ENCODE data around the gene PRPF31. TPM values are rescaled to one million over a fixed set of nuclear protein-coding genes. Genes with fewer than 3 reads are reported as not detected.

PRPF31 gene
- total RNA-seq, 5 donors from 2014 or later (not counting 1 experiment from before 2014, with no cell fraction given) = 56.3 to 75.3 (median 69.8) TPM

GRCh38 chr19:54179262-54179852, 63.8 kb downstream of the PRPF31 start:
- 100% methylated on average over 1 of the region's 10 CpGs for WGBS (ENCODE audit: insufficient coverage)

GRCh38 chr19:54179921-54180461, 64.4 kb downstream of the PRPF31 start:
- no peak overlapping the region for H3K4me3 ChIP-seq (ENCODE audit: control insufficient read depth in 1 of 2, extremely low read depth in 1 of 2, low read length in 1 of 2)
- no peaks in the 10 kb centered on the region for H3K4me1 ChIP-seq (ENCODE audit: control insufficient read depth in 1 of 2, extremely low read depth in 1 of 2, insufficient read depth in 2 of 2, low read length in 2 of 2)
- POLR2A ChIA-PET = no interaction called here
- no peak overlapping the region for H3K4me3 Mint-ChIP-seq
- no peaks in the 10 kb centered on the region for H3K9me3 Mint-ChIP-seq
- WGBS (ENCODE audit: insufficient coverage) = 78% methylated on average over 6 of the region's 10 CpGs
- H3K27me3 ChIP-seq (replicated peaks in 1 of 2; ENCODE audit: control insufficient read depth in 2 of 2, extremely low read depth in 1 of 2, insufficient read depth in 2 of 2, low read length in 1 of 2) = no peaks in the 10 kb centered on the region
- CTCF ChIA-PET = interaction anchor here in 1 of 2 donors (0.6 kb wide), 1 partner anchor 161 kb away, joined by 3 read pairs; no protein-coding TSS in a partner anchor
- H3K36me3 ChIP-seq (ENCODE audit: control insufficient read depth in 2 of 2, extremely low read depth in 1 of 2, insufficient read depth in 1 of 2, low read length in 1 of 2) = peaks cover 0 to 8% of the 10 kb centered on the region in 2 donors
- no peak for DNase-seq
- peaks cover 17% of the 10 kb centered on the region for H3K36me3 Mint-ChIP-seq
- no peaks in the 10 kb centered on the region for H3K27me3 Mint-ChIP-seq
- no peaks in the 10 kb centered on the region for H3K4me1 Mint-ChIP-seq
- H3K27ac ChIP-seq (ENCODE audit: low read length) = no peak overlapping the region
- H3K9me3 ChIP-seq = no peaks in the 10 kb centered on the region
- ATAC-seq (replicated peaks in 1 of 4) = no peak
- no peak overlapping the region for H3K27ac Mint-ChIP-seq

More at GRCh38 chr19:54179262-54179852, 63.8 kb downstream of the PRPF31 start:
- H3K4me1 ChIP-seq (ENCODE audit: control insufficient read depth in 1 of 2, extremely low read depth in 1 of 2, insufficient read depth in 2 of 2, low read length in 2 of 2) = no peaks in the 10 kb centered on the region
- DNase-seq = no peak
- ChIA-PET POLR2A (interaction anchor here in 1 of 2 donors (0.6 kb wide), 1 partner anchor 100 kb away, joined by 3 read pairs; no protein-coding TSS in a partner anchor), CTCF (interaction anchor here in 1 of 2 donors (0.6 kb wide), 1 partner anchor 162 kb away, joined by 3 read pairs; no protein-coding TSS in a partner anchor)
- peaks cover 17% of the 10 kb centered on the region for H3K36me3 Mint-ChIP-seq
- H3K27me3 Mint-ChIP-seq = no peaks in the 10 kb centered on the region
- H3K36me3 ChIP-seq (ENCODE audit: control insufficient read depth in 2 of 2, extremely low read depth in 1 of 2, insufficient read depth in 1 of 2, low read length in 1 of 2) = peaks cover 0 to 8% of the 10 kb centered on the region in 2 donors
- no peak for ATAC-seq (replicated peaks in 1 of 4)
- H3K4me3 ChIP-seq (ENCODE audit: control insufficient read depth in 1 of 2, extremely low read depth in 1 of 2, low read length in 1 of 2) = no peak overlapping the region
- H3K9me3 Mint-ChIP-seq = no peaks in the 10 kb centered on the region
- H3K27me3 ChIP-seq (replicated peaks in 1 of 2; ENCODE audit: control insufficient read depth in 2 of 2, extremely low read depth in 1 of 2, insufficient read depth in 2 of 2, low read length in 1 of 2) = no peaks in the 10 kb centered on the region
- no peak overlapping the region for H3K27ac Mint-ChIP-seq
- no peaks in the 10 kb centered on the region for H3K9me3 ChIP-seq
- H3K27ac ChIP-seq (ENCODE audit: low read length) = no peak overlapping the region
- H3K4me3 Mint-ChIP-seq = no peak overlapping the region
- no peaks in the 10 kb centered on the region for H3K4me1 Mint-ChIP-seq

- Histone ChIP-seq H3K27me3 (replicated peaks in 1 of 2; ENCODE audit: control insufficient read depth in 2 of 2, extremely low read depth in 1 of 2, insufficient read depth in 2 of 2, low read length in 1 of 2) (no peaks in the 10 kb centered on the region), H3K4me3 (ENCODE audit: control insufficient read depth in 1 of 2, extremely low read depth in 1 of 2, low read length in 1 of 2) (no peak overlapping the region), H3K4me1 (ENCODE audit: control insufficient read depth in 1 of 2, extremely low read depth in 1 of 2, insufficient read depth in 2 of 2, low read length in 2 of 2) (no peaks in the 10 kb centered on the region), H3K36me3 (ENCODE audit: control insufficient read depth in 2 of 2, extremely low read depth in 1 of 2, insufficient read depth in 1 of 2, low read length in 1 of 2) (peaks cover 0 to 8% of the 10 kb centered on the region in 2 donors), H3K9me3 (no peaks in the 10 kb centered on the region), H3K27ac (ENCODE audit: low read length) (no peak overlapping the region)
- Mint-ChIP-seq H3K4me1 (peaks cover 0 to 2% (median 0%) of the 10 kb centered on the region in 3 donors), H3K27ac (no peak overlapping the region), H3K9me3 (no peaks in the 10 kb centered on the region), H3K36me3 (peaks cover 14% of the 10 kb centered on the region), H3K4me3 (no peak overlapping the region), H3K27me3 (no peaks in the 10 kb centered on the region)
- no peak for DNase-seq
- ChIA-PET CTCF (no interaction called here), POLR2A (no interaction called here)
- 99% methylated on average over 36 of the region's 37 CpGs for WGBS (ENCODE audit: insufficient coverage)
- ATAC-seq (replicated peaks in 1 of 4) = no peak
These were observed 65.1 kb downstream of the PRPF31 start for GRCh38 chr19:54180691-54181091.

Other genes starting within 250 kb of the PRPF31 start
- 100 to 1,000 TPM in 2 of 5 donors, 10 to 100 TPM in 3; 49.9 to 335 (median 70.9) TPM for gene MYADM, start 247.9 kb upstream of the PRPF31 start, total RNA-seq
- 1 to 10 TPM in 1 of 5 donors, under 1 TPM in 2, not detected in 2; 0.15 to 2.4 (median 0.32) TPM for gene PRKCG, start 233.6 kb upstream of the PRPF31 start, total RNA-seq
- gene CACNG7, start 206.5 kb upstream of the PRPF31 start, total RNA-seq = not detected
- under 1 TPM in 1 of 5 donors, not detected in 4; 0.03 TPM for gene CACNG8, start 152.8 kb upstream of the PRPF31 start, total RNA-seq
- not detected for gene CACNG6, start 124.1 kb upstream of the PRPF31 start, total RNA-seq
- not detected for gene VSTM1, start 51.9 kb upstream of the PRPF31 start, total RNA-seq
- gene TARM1, start 34.4 kb upstream of the PRPF31 start, total RNA-seq = not detected
- gene OSCAR, start 15.0 kb upstream of the PRPF31 start, total RNA-seq = under 1 TPM; 0.32 to 0.76 (median 0.58) TPM
- 100 to 1,000 TPM in 3 of 5 donors, 10 to 100 TPM in 2; 77.4 to 137 (median 123) TPM for gene NDUFA3, start 12.9 kb upstream of the PRPF31 start, total RNA-seq
- gene TFPT, start 97 bp upstream of the PRPF31 start, total RNA-seq = 10 to 100 TPM; 12.0 to 27.0 (median 20.7) TPM
- 10 to 100 TPM; 45.9 to 83.1 (median 77.0) TPM for gene CNOT3, start 22.0 kb downstream of the PRPF31 start, total RNA-seq
- gene LENG1, start 44.0 kb downstream of the PRPF31 start, total RNA-seq = 10 to 100 TPM in 4 of 5 donors, 1 to 10 TPM in 1; 8.4 to 21.5 (median 19.2) TPM
- gene TMC4, start 57.4 kb downstream of the PRPF31 start, total RNA-seq = 1 to 10 TPM in 4 of 5 donors, under 1 TPM in 1; 0.78 to 2.6 (median 1.4) TPM
- gene MBOAT7, start 73.8 kb downstream of the PRPF31 start, total RNA-seq = 10 to 100 TPM; 24.0 to 44.8 (median 38.9) TPM
- gene TSEN34, start 75.6 kb downstream of the PRPF31 start, total RNA-seq = 10 to 100 TPM in 4 of 5 donors, 1 to 10 TPM in 1; 9.5 to 28.5 (median 23.5) TPM
- 1,000 to 10,000 TPM; 1,706 to 1,922 (median 1,806) TPM for gene RPS9, start 85.1 kb downstream of the PRPF31 start, total RNA-seq
- 1 to 10 TPM in 3 of 5 donors, under 1 TPM in 2; 0.72 to 2.8 (median 1.1) TPM for gene LILRB3, start 107.3 kb downstream of the PRPF31 start, total RNA-seq
- gene LILRA6, start 127.0 kb downstream of the PRPF31 start, total RNA-seq = under 1 TPM in 3 of 5 donors, not detected in 2; 0.13 to 0.58 (median 0.43) TPM
- under 1 TPM in 1 of 5 donors, not detected in 4; 0.13 TPM for gene LILRB5, start 141.5 kb downstream of the PRPF31 start, total RNA-seq
- gene LILRB2, start 165.4 kb downstream of the PRPF31 start, total RNA-seq = under 1 TPM in 2 of 5 donors, not detected in 3; 0.46 to 0.53 TPM
- gene LILRA5, start 197.4 kb downstream of the PRPF31 start, total RNA-seq = not detected
- gene LILRA4, start 223.4 kb downstream of the PRPF31 start, total RNA-seq = under 1 TPM in 1 of 5 donors, not detected in 4; 0.58 TPM
- 10 to 100 TPM; 40.2 to 66.0 (median 59.7) TPM for gene LAIR1, start 249.2 kb downstream of the PRPF31 start, total RNA-seq

Data from T-cell (primary cell).